ENCODE measurements around the gene IL12RB1. TPM values are rescaled to one million over a fixed set of nuclear protein-coding genes. Genes with fewer than 3 reads are reported as not detected.

Gene IL12RB1
- total RNA-seq, 4 donors from 2014 or later: 0.93 to 1.1 TPM; not detected in 2

GRCh38 chr19:18068395-18068794, 18.3 kb downstream of the IL12RB1 start:
- no peaks in the 10 kb centered on the region for H3K9me3 ChIP-seq
- WGBS, 2 donors: 95 to 96% methylated on average over 5 of the region's 5 CpGs
- intact Hi-C loops (cut with DNase I): no loop called here
- no peaks in the 10 kb centered on the region for H3K36me3 ChIP-seq
- no peak for TF ChIP-seq CTCF (IDR thresholded peaks at IDR 0.05)
- no peak for TF ChIP-seq POLR2A (IDR thresholded peaks at IDR 0.05)
- no peaks in the 10 kb centered on the region for H3K27me3 ChIP-seq
- no peak overlapping the region for H3K27ac ChIP-seq
- no peak overlapping the region for H3K4me3 ChIP-seq (replicated peaks in 1 of 3)
- no peaks in the 10 kb centered on the region for H3K4me1 ChIP-seq
- DNase-seq: no peak

GRCh38 chr19:18065173-18065495, 21.6 kb downstream of the IL12RB1 start:
- Histone ChIP-seq H3K27ac (no peak overlapping the region), H3K4me3 (replicated peaks in 1 of 3) (no peak overlapping the region), H3K9me3 (no peaks in the 10 kb centered on the region), H3K27me3 (no peaks in the 10 kb centered on the region), H3K36me3 (no peaks in the 10 kb centered on the region), H3K4me1 (no peaks in the 10 kb centered on the region)
- intact Hi-C loops (cut with DNase I): no loop called here
- 100% methylated on average over 1 of the region's 1 CpG for WGBS, 2 donors
- TF ChIP-seq POLR2A (IDR thresholded peaks at IDR 0.05) (no peak), CTCF (IDR thresholded peaks at IDR 0.05) (no peak)
- no peak for DNase-seq

- TF ChIP-seq POLR2A (IDR thresholded peaks at IDR 0.05) (no peak), CTCF (IDR thresholded peaks at IDR 0.05) (no peak)
- Histone ChIP-seq H3K4me1 (peaks cover 2 to 3% of the 10 kb centered on the region in 2 donors), H3K27ac (no peak overlapping the region), H3K4me3 (replicated peaks in 1 of 3) (no peak overlapping the region), H3K36me3 (no peaks in the 10 kb centered on the region), H3K9me3 (no peaks in the 10 kb centered on the region), H3K27me3 (no peaks in the 10 kb centered on the region)
- DNase-seq: no peak
- intact Hi-C loops (cut with DNase I): no loop called here
- 77 to 78% methylated on average over 5 of the region's 5 CpGs for WGBS, 2 donors
These were observed 23.3 kb downstream of the IL12RB1 start for GRCh38 chr19:18063463-18063862.

- H3K36me3 ChIP-seq: no peaks in the 10 kb centered on the region
- intact Hi-C loops (cut with DNase I): no loop called here
- no peak overlapping the region for H3K27ac ChIP-seq
- 43 to 56% methylated on average over 6 to 8 of the region's 8 CpGs for WGBS, 2 donors
- peaks cover 7 to 14% of the 10 kb centered on the region in 2 donors for H3K4me1 ChIP-seq
- H3K9me3 ChIP-seq: no peaks in the 10 kb centered on the region
- no peaks in the 10 kb centered on the region for H3K27me3 ChIP-seq
- no peak for DNase-seq
- TF ChIP-seq CTCF (IDR thresholded peaks at IDR 0.05) (no peak), POLR2A (IDR thresholded peaks at IDR 0.05) (no peak)
- H3K4me3 ChIP-seq (replicated peaks in 1 of 3): no peak overlapping the region
These were observed 24.7 kb downstream of the IL12RB1 start for GRCh38 chr19:18062028-18062427.

GRCh38 chr19:18060472-18060871, 26.3 kb downstream of the IL12RB1 start:
- Histone ChIP-seq H3K9me3 (no peaks in the 10 kb centered on the region), H3K27me3 (no peaks in the 10 kb centered on the region), H3K4me3 (replicated peaks in 1 of 3) (no peak overlapping the region), H3K36me3 (no peaks in the 10 kb centered on the region), H3K4me1 (peaks cover 7 to 14% of the 10 kb centered on the region in 2 donors), H3K27ac (no peak overlapping the region)
- WGBS, 2 donors: 79 to 89% methylated on average over 6 of the region's 6 CpGs
- no peak for DNase-seq
- TF ChIP-seq CTCF (IDR thresholded peaks at IDR 0.05): no peak
- intact Hi-C loops (cut with DNase I): no loop called here

Data from thyroid gland (tissue), 4 donors.